HG03064 (cell line): Measurements from ENCODE around the gene IL17RD.
A peak's percentile ranks its signal among the peaks of the same experiment; 100 is the strongest.

ENCODE experiments used
- ATAC-seq: cut with Tn5 transposase; IDR thresholded peaks from one replicate; pipeline ENCODE4 v1.9.1; 2021; ENCODE audit warnings: low read depth; ENCODE audit not compliant: unreplicated experiment

IL17RD gene

GRCh38 chr3:57074135-57074534, 91.0 kb downstream of the IL17RD start:
- no peak for ATAC-seq

- ATAC-seq: no peak
Measured at GRCh38 chr3:57073628-57074027, 91.5 kb downstream of the IL17RD start.

- no peak for ATAC-seq
Measured at GRCh38 chr3:57069503-57069902, 95.7 kb downstream of the IL17RD start.

- peak; percentile 99 for ATAC-seq
Measured at GRCh38 chr3:57068437-57069089, 96.6 kb downstream of the IL17RD start.

GRCh38 chr3:57066471-57066870, 98.7 kb downstream of the IL17RD start:
- ATAC-seq: no peak

GRCh38 chr3:57065588-57065987, 99.6 kb downstream of the IL17RD start:
- ATAC-seq: no peak

- ATAC-seq: no peak
Measured at GRCh38 chr3:57064572-57064971, 100.6 kb downstream of the IL17RD start.

- no peak for ATAC-seq
Measured at GRCh38 chr3:57064001-57064400, 101.2 kb downstream of the IL17RD start.

- ATAC-seq: no peak
Measured at GRCh38 chr3:57063032-57063431, 102.1 kb downstream of the IL17RD start.

GRCh38 chr3:57062101-57062631, 103.0 kb downstream of the IL17RD start:
- no peak for ATAC-seq

- no peak for ATAC-seq
Measured at GRCh38 chr3:57061556-57061955, 103.6 kb downstream of the IL17RD start.

- ATAC-seq: no peak
Measured at GRCh38 chr3:57060089-57060821, 104.9 kb downstream of the IL17RD start, which contains the start of gene SPATA12. SPATA12 (plus strand) TSS chr3:57060664; CDS start chr3:57073695, 13,031 bp downstream.

GRCh38 chr3:57059411-57059810, 105.7 kb downstream of the IL17RD start:
- no peak for ATAC-seq

GRCh38 chr3:57057351-57057750, 107.8 kb downstream of the IL17RD start:
- ATAC-seq: no peak

- ATAC-seq: no peak
Measured at GRCh38 chr3:57053122-57053521, 112.0 kb downstream of the IL17RD start.

GRCh38 chr3:57052662-57053061, 112.5 kb downstream of the IL17RD start:
- no peak for ATAC-seq

GRCh38 chr3:57048728-57049127, 116.4 kb downstream of the IL17RD start:
- no peak for ATAC-seq

- ATAC-seq: no peak
Measured at GRCh38 chr3:57048052-57048671, 117.0 kb downstream of the IL17RD start.

GRCh38 chr3:57046101-57046765, 118.9 kb downstream of the IL17RD start:
- no peak for ATAC-seq

- no peak for ATAC-seq
Measured at GRCh38 chr3:57043518-57043917, 121.6 kb downstream of the IL17RD start.

GRCh38 chr3:57041674-57042073, 123.5 kb downstream of the IL17RD start:
- ATAC-seq: no peak
